Activated CD8-positive, alpha-beta memory T cell treated with anti-CD3 and anti-CD28 coated beads for 24 hours (primary cell): Measurements from ENCODE around the gene BCAS1.

Experiments used
- DNase-seq: peaks from one replicate; pipeline ENCODE4 v3.0.0-alpha.2; 2020

Gene BCAS1

DNA sequence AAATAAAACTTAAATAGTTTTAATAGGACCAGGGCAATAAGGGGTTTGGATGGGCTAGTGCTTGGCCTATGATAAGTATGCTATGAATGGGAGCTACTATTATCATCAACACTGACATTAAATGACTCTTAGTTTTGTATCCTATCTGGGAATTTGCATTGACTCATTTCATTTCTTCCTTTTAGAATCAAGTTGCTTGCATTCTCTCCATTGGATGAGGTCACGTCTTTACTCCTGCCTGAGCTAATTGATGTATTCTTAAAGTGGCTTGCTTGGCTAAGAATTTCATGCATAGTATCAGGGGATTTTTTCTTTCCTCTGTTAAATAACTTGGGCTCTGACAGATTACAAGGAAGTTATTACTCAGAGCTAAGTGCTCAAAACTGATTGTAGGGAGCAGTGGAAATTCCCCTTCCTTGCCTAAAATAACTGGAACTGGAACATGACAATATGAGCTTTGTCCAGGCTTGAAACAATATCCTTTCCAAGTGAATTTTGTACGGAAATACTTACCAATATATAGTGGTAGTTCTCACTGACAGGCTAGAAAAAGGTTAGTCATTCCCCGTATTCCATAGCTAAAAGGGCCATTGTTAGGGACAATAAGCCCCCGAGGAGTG lies 169.9 kb downstream of the BCAS1 start:
- no peak for DNase-seq

DNA sequence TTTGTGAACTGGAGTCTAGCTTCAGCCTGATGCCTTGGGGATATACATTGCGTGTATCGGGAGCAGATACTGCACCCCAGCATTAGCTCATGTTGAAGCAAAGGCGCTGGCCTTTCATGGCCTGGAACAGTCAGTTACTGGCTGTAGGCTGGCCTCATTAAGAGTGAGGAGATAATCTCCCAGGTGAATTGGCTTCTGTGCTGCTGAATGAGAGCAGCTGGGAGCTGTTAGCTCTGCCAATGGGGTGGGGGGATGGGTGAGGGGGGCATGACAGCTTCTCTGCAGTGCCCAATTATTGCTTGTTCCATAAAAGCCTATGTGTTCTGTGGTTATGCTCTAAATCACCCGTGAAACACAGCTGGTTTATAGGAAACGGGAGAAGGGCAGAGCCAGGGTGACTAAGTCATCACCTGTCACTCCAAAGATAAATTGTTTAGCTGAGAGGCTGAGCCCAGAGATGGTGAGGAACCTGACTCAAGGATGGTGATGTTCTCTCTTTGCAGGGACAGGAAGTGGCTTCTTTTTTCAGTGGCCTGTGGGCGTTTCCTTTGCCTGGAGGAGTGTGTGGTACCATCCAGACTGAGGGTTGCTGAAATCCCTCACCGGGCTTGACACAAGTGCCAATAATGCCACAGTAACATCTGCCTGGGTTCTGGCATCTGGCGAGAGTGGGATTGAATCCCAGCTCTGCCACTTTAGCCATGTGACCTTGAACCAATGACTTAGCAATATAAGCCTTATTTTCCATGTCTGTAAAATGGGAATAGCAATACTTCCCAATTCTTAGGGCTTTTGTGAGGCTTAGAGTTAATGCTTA lies 170.8 kb downstream of the BCAS1 start:
- peak; percentile 82 for DNase-seq

DNA sequence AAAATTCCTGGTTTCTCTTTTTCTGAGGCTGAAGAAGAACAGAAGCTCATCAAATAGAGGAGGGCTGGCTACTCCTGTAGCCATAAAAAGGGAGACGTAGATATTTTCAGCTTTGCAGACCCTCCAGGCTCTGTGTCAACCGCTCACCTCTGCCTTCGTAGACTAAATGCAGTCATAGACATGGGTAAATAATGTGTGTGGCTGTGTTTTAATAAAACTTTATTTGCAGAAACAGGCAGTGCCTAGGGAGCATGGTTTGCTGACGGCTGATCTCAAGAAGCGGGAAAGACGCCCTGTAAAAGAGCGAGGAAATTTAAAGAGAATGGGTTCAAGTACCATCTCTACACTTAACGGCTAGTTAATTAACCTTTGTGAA lies 171.8 kb downstream of the BCAS1 start:
- no peak for DNase-seq

DNA sequence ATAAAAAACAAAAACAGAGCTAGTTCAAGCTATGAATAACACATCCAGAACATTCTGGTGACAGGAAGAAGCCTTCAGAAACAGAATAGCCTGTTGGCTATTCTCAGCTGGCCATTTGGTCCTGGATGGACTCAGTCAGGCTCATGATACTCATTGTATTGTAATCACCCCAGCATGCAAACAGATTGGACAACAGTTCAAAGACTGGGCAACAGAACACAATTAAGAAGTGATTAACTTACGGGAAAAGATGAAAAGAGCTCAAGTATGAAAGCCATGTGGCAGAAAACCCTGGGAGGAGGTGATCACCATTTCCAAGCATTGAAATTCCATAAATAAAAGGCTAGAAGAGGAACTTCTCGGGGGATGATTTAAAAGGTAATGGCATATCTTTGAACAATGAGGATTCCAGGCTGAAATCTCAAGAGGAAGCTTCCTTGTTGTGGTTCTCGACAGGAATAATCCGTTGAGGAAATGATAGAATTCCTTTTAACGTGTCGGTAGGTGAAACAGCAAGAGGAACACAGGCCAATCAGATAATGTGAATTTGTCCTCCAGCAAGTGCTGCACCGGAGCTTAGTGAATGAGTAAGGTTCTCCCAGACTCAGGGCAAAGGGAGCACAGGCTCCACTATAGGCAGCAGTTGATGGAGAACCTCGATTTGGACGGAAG lies 172.4 kb downstream of the BCAS1 start:
- DNase-seq, result no peak

DNA sequence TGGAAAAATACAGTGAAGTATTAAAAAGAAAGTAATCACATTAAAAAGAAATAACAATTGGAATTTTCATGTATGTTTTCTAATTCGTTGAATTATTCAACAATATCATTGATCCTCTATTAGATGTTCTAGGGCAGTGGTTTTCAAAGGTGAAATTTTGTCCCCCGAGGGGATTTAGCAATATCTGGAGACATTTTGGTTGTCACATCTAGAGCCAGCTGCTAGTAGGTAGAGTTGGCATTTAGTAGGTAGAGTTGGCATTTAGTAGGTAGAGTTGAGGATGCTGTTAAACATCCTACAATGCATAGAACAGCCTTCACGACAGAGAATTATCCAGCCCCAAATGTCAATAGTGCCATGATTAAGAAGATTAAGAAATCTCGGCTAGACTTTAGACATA lies 173.7 kb downstream of the BCAS1 start:
- DNase-seq, result no peak

DNA sequence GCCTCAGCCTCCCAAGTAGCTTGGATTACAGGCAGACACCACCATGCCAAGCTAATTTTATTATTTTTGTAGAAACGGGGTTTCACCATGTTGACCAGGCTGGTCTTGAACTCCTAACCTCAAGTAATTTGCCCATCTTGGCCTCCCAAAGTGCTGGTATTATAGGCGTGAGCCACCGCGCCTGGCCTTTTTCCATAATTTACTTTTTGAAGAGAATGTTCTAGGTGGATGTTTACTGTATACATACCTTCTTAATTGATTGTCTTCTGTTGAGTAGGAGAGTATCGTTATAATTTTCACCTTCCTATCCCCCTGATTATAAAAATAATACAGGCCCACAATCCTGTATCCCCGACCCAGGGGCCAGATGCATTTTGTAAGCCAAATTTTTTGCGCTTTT lies 174.4 kb downstream of the BCAS1 start:
- no peak for DNase-seq

DNA sequence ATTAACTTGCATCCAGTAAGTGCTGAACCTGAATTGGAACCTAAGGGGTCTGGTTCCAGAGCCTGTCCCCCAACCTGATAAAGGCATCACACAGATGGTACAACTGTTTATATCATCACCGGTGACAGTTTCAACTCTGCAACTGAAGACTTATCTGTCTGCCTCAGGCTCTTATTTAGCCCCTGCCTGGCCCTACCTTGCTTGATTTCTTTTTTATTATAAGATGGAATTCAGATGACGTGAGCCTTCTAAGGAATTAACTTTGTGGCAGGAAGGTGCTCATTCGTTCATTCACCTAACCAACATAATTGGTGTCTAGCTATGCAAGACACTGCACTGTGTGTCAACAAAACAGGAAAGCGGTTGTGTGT lies 175.0 kb downstream of the BCAS1 start:
- DNase-seq, result no peak

DNA sequence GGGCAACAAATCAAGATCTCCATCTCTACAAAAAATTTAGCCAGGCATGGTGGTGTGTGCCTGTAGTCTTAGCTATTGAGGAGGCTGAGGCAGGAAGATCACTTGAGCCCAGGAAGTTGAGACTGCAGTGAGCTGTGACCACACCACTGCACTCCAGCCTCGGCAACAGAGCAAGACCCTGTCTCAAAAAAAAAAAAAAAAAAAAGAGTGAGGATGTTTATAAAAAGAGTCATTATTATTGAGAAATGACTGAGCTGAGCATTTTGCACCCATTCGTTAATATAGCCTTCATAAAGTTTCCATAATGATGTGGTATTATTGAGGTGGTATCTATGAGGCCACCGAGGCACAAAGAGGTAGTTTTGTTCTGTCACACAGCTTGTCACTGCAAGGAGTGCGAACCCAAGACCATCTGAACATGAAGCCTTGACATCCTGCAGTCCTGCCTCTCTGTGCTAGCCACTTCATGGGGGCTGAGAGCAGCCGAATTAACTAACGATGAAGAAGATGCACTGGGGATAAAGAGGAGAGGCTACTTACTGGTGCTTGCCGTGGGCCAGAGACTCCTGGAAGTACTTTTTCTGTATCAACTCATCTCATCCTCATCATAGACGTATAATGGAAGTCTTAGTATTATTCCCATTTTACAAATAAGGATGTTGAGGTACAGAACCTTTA lies 175.5 kb downstream of the BCAS1 start:
- DNase-seq, result no peak
